ACHN (cell line): ENCODE data around the gene PDE4B.
"Not testable (repeated sequence)": the region's sequence is repeated elsewhere in the genome, so short reads cannot be mapped to it uniquely, and the experiment has no call there.

ENCODE experiments used
- DNase-seq: peaks from one replicate; pipeline ENCODE4 v3.0.0-alpha.2; 2015
- in situ Hi-C: cut with HindIII; loops from 2 replicates; pipeline ENCODE4 v1.10.0; 2017; ENCODE audit warnings: low sequenced_read_pairs, low pct_ligation_motif_present, low pct_unique_long_range_greater_than_20kb

PDE4B gene

DNA sequence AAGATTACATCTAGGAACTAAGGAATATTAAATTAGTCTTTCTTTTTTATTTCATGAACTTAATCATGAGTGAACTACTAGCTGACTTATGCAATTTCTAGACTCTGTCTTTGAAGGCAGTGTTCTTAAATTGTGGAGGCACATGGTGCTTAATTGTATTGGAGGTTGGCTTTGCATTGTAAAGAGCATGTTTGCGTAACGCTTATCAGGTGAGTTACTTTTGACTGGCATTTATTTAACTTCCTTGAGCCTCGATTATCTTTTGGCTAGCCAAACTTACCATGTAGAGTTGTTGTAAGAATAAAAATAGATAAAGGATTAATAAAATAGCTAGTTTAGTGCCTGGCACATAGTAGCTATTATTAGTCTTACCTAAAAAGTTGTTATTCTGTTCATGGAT lies 262.4 kb downstream of the PDE4B start:
- no peak for DNase-seq
- in situ Hi-C loops, result no loop called here

DNA sequence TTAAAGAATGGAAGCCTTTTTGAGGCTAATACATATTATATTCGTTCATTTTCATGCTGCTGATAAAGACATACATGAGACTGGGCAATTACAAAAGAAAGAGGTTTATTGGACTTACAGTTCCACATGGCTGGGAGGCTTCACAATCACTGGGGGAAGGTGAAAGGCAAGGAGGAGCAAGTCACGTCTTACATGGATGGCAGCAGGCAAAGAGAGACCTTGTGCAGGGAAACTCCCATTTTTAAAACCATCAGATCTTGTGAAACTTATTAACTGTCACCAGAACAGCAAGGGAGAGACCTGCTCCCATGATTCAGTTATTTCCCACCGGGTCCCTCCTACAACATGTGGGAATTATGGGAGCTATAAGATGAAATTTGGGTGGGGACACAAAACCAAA lies 264.8 kb downstream of the PDE4B start:
- in situ Hi-C loops, DNase-seq: not testable (repeated sequence)

DNA sequence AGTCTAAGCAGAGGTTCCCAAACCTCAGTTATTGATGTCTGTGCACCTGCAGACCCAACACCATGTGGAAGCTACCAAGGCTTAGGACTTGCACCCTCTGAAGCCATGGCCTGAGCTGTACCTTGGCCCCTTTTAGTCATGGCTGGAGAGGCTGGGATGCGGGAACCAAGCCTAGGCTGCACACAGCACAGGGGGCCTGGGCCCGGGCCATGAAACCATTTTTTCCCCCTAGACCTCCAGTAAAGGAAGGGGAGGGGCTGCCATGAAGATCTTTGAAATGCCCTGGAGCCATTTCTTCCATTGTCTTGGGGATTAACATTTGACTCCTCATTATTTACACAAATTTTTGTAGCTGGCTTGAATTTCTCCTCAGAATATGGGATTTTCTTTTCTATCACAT lies 265.9 kb downstream of the PDE4B start:
- DNase-seq, result no peak
- in situ Hi-C loops, result no loop called here

DNA sequence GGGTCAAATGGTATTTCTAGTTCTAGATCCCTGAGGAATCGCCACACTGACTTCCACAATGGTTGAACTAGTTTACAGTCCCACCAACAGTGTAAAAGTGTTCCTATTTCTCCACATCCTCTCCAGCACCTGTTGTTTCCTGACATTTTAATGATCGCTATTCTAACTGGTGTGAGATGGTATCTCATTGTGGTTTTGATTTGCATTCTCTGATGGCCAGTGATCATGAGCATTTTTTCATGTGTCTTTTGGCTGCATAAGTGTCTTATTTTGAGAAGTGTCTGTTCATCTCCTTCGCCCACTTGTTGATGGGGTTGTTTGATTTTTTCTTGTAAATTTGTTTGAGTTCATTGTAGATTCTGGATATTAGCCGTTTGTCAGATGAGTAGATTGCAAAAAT lies 274.5 kb downstream of the PDE4B start:
- DNase-seq, in situ Hi-C loops: not testable (repeated sequence)

DNA sequence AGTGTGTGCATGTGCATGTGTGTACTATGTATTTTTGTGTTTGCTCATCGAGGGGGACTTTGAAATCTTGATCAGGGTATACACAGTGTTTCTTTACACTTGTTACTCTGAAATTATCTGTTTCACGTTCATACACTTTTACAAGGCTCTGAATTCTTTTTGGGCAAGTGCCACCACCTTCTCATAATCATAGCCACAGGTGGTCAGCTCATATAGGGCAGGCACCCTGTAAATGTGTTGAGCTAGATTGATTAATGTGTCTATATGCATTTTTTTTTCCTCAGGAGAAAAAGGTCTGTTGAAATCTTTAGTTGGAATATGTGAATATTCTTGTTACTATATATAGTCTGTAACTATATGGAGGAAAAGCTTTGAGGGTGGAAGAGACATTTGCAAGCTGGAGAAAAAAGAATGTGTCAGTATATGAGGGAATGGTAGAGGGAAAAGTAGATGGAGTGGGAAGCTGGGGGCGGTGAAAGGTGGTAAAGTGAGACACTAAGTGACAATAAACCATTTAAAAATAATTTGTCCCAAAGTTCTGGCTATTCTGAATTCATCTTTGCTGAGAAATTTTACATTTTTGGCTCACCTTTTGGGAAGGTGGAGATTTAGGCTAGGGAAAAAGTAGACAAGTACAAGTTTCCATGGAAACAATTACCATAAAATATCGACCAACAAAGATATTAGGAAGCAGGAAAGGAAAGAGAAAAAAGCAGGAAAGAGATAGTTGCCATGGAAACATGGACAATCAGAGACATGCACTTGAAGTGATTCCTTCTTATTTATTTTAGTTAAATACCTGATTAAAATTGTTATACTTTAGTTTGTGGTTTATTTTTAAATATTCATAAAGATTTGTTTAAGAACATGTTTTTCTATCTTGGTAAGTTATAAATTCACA lies 277.5 kb downstream of the PDE4B start:
- no peak for DNase-seq
- in situ Hi-C loops, result no loop called here

DNA sequence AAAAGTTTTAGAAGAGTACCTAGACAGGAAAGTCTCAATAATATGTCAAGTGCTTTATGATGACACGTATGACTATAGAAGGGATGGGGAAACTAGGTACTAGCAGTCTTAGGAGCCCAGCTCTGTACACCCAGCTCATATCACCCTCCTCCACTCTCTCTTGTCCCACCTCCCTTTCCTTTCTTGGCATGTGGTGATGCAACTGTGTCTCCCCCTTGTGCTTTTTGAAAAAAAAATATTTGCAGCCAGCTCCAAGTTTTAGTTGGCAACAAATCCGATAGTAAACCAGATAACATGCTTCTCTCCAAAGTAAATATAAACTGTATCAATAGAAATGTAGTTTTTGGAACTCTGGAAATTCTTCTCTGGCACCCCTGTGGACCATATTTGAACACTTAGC lies 280.7 kb downstream of the PDE4B start:
- in situ Hi-C loops, result no loop called here
- no peak for DNase-seq

DNA sequence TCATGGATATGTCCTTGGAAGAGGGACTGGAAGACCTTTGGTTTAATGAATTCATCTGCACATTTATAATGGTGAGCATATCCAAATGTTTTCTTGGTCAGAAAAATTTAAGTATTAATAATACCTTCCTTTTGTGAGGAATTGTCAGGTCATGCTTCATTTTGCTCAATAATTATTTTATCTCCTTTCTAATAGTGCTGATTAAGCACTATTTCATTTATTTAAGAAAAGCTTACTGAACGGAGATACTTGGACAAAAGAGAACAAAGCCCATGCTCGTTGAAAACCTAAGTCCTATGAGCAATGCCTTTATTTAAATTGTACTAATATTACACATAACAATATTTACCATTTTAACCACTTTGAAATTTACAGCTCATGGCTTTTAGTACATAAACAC lies 281.5 kb downstream of the PDE4B start:
- in situ Hi-C loops, result no loop called here
- no peak for DNase-seq

DNA sequence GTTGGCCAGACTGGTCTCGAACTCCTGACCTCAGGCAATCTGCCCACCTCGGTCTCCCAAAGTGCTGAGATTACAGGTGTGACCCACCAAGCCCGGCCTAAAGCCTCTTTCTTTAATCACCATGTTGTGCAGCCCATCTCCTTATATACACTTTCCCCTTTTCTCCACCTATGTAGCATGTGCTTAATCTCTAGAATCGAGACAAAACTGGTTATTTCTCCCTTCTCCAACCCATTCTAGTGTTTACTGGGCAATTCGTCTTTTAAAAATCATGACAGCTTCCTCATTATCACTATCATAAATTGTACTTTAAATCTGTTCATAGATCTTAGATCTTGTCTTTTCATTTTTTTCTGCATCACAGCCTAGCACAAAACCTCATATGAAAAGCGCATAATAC lies 285.7 kb downstream of the PDE4B start:
- no peak for DNase-seq
- in situ Hi-C loops, result no loop called here

DNA sequence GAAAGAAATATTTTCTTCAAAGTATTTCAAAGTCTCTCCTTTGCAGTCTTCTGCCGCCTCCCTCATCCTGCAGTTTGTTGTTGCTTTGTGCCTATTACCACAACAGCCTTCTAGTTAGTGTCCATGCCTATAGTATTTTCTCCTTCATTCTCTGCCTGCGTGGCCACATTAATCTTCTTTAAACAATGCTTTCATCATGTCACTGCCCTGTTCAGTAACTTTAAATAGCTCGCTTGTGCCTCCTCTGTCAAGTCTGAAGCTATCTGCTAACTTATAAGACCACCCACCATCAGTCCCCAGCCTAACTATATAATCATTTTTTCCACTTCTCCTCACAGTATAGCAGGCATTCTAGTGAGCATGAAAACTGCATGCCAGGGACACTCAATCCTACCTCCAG lies 290.3 kb downstream of the PDE4B start:
- DNase-seq, result no peak
- in situ Hi-C loops, result no loop called here

DNA sequence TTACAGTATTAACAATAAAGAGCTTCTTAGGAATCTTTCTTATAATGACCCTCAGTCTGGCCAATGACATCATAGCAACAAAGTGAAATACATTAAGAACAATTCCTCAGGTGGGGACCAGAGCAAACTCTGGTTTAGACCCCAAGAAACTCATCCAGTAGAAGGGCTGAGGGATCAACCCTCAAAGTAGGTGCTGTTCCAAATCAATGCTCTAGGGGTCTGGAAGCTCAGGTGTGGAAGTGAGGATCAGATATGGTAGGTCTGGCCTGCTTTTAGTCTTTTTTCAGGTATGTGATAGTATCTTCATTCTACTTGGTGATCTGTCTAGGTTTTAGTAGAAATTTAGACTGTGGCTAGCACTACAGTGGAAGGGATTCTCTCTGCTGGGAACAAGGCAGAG lies 291.7 kb downstream of the PDE4B start:
- in situ Hi-C loops, result no loop called here
- no peak for DNase-seq

DNA sequence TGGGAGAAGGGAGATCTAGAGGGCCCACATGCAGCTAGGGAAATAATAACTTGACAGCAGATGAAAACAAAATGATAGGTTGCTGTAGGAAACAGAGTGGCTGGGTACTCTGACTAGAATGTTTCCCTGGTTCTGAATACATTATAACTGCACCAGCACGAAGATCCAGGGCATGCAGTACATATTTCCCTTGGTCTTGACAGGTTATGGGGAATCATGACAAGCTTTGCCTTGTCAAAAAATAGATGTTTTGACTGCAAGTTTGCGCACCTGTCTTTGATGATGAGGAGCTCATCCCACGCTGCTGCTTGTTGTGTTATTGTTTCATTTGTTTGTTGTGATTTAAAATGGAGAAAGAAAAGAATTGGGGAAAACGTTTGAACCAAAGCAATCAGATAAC lies 292.9 kb downstream of the PDE4B start:
- in situ Hi-C loops, result no loop called here

DNA sequence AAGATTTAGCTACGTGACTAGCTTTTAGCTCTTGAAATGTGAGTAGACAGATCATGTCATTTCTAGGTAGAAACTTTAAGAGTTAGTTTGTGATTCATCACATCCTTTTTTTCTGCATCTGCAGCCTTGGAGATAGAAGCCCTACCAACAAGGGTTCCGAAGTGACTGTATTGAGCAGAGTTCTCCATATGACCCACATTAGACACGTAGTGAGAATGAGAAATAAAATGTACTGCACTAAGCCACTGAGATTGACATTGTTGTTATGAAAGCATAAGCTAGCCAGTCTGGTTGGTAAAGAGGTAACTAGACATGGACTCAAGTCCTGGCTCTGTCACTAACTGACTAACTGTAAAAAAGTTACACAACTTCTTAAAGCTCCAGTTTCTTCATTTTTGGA lies 296.1 kb downstream of the PDE4B start:
- in situ Hi-C loops, result no loop called here
- no peak for DNase-seq

More for the DNA sequence above, 292.9 kb downstream of the PDE4B start:
- no peak for DNase-seq

DNA sequence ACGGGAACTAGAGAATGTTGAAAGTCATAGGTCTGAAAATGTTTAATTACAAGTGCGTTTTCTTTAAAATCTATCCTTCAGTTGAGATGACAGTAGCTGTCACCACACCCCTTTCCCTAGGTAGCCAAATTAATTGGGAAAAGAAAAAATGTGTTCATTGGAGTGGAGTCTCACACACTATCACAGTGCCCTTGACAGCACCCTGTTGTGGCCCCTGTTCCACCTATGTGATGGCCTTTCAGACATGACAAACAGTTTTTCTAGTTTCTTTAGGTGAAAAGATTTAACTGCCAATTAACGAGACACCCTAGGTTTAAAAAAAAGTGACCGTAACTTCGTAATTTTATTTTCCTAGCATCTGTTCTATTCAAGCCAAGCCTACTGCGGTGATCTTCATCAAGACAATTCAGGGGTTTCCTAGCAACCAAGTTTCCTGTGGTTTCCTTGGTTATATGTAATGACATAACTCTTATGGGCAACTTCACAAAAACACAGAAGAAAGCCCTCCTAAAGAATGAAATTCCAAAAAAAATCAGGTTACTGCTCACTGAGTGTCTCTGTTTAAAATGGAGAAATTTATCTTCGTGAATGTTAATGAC lies 298.3 kb downstream of the PDE4B start:
- in situ Hi-C loops, result no loop called here
- DNase-seq, result no peak

DNA sequence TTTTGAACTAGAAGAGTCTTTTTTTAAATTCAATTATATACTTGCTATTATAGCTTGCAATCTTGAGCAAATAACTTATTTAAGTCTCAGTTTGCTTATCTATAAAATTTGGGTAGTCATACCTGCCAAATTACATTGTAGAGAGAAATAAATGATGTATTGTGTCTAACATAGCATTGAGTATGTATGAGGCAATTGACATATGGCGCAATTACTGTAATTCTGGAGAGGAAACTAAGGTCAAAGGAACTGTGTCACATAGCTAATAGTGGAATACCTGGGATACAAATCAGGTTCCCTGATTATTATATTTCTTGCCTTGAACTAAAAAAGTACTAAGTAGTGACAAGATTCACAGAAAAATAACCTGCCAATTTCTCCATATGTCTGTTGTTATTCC lies 302.5 kb downstream of the PDE4B start:
- in situ Hi-C loops, result no loop called here
- DNase-seq, result no peak

DNA sequence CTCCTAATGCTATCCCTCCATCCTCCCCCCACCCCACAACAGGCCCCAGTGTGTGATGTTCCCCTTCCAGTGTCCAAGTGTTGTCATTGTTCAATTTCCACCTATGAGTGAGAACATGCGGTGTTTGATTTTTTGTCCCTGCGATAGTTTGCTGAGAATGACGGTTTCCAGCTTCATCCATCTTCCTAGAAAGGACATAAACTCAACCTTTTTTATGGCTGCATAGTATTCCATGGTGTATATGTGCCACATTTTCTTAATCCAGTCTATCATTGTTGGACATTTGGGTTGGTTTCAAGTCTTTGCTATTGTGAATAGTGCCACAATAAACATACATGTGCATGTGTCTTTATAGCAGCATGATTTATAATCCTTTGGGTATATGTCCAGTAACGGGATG lies 308.3 kb downstream of the PDE4B start:
- in situ Hi-C loops, DNase-seq: not testable (repeated sequence)

DNA sequence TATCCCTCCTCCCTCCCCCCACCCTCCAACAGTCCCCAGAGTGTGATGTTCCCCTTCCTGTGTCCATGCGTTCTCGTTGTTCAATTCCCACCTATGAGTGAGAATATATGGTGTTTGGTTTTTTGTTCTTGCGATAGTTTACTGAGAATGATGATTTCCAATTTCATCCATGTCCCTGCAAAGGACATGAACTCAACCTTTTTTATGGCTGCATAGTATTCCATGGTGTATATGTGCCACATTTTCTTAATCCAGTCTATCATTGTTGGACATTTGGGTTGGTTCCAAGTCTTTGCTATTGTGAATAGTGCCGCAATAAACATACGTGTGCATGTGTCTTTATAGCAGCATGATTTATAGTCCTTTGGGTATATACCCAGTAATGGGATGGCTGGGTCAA lies 311.4 kb downstream of the PDE4B start:
- DNase-seq, in situ Hi-C loops: not testable (repeated sequence)

DNA sequence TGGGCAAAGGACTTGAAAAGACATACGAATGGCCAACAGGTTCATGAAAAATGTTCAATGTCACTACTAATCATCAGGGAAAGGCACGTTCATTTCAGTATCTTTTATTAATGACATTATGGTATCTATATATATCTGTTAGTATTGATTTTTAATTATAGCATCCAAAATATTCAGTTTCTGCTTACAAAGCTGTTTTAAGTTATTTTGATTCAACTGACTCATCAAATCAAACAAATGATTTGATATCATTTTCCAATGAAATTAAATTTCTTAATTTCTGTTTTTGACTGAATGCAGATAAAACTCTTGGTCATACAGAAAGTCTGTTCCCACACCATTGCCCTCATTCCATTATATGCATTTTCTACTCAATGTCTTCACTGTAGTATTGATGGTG lies 315.9 kb downstream of the PDE4B start:
- in situ Hi-C loops, result no loop called here

DNA sequence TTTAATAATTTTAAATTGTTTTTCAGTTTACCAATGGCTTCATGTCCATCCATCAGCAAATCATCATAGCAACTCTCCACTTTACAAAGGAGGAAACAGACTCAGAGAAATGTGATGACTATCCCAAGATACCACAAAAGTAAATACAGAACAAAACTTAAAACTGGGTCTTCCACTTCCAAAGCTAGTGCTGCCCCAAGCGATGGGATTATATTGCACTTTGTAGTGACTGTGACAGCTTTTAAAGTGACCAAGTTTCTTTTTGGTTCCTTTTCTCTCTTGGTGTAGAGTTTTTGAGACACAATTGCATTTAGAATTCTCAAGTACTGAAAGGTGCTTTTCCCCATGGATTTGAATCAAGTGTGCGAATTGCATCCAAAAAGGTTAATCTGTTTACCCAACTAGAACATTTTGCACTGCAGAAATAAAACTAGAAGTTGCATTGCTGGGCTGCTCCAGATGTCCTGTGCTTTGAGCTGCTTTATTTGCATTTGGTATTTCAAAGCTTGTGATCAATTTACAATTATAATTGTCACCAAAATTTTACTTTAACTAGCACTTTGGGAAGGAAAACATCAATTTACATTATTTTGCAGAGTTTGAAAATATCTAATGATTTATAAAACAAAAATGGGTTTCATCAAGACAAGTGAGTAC lies 320.2 kb downstream of the PDE4B start:
- in situ Hi-C loops, result no loop called here
- DNase-seq, result no peak

More for the DNA sequence above, 315.9 kb downstream of the PDE4B start:
- no peak for DNase-seq

DNA sequence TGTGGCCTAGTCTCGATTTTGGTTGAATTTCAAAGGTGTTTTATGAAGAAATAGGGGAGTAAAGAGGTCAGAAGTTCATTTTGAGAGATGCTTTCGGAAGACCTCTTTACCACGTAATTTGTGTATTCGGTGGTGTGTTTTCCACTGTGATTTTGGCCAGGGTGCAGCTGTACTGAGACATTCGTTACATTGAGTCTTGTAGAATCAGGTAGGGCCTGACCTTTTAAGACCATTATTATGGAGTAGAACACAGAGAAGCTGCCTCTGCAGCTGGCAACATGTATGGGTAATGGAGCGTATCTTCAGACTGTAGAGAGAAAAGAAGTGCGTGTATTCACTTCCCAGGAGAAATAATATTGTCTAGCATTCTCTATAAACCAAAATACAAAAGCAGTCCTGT lies 326.5 kb downstream of the PDE4B start:
- in situ Hi-C loops, result no loop called here
- no peak for DNase-seq

DNA sequence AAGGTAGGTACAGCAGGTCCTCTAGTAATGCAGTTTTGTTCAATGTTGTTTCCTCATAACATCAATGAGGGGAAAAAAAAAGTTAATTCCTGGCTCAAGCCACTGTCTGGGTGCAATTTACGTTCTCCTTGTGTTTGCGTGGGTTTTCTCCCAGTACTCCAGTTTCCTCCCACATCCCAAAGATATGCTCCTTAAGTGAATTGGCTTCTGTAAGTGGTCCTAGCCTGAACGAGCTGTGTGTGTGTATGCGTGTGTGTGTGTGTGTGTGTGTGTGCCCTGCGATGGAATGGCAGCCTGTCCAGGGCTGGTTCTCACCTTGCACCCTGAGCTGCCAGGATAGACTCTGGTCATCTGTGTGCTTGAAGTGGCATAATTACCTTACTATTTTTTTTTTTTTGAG lies 332.0 kb downstream of the PDE4B start:
- no peak for DNase-seq
- in situ Hi-C loops, result no loop called here
